A549 (cell line): ENCODE results near the gene CAPN13. TPM values are rescaled to one million over a fixed set of nuclear protein-coding genes. Genes with fewer than 3 reads are reported as not detected.

Source experiments
- ATAC-seq, 2 experiments: fragments of 200-7000 bp in 1 of 2; fragments of >200 bp in 1 of 2; cut with Nextera tagmentation in 1 of 2; cut with Tn5 transposase in 1 of 2; 3 replicates each; pipeline versions ENCODE4 v1.8.0 to v1.9.1; 2018 to 2020; ENCODE audit warnings: mild to moderate bottlenecking in 1 of 2, moderate library complexity in 1 of 2
- CTCF ChIA-PET: fragments of 300-600 bp; sonication (Branson Sonifier 250); formaldehyde crosslinking; extraction: SDS; loops from one replicate; lab custom pipeline; 2021; ENCODE audit warnings: antibody characterized with exemption, inconsistent platforms; lab: Yijun Ruan, JAX
- POLR2A ChIA-PET: fragments of 350-600 bp; formaldehyde crosslinking; extraction: SDS; loops from one replicate; lab custom pipeline; 2021; ENCODE audit warnings: antibody characterized with exemption, inconsistent platforms; lab: Yijun Ruan, JAX
- DNase-seq, 2 experiments: peaks; one replicate each; pipeline versions ENCODE4 v3.0.0 to v3.0.0-alpha.2; 2011 to 2016; ENCODE audit warnings: low read depth in 1 of 2, low spot score in 1 of 2
- FAIRE-seq: peaks from 2 replicates; lab custom pipeline; 2011; peaks lifted over from hg19 to GRCh38; lab: Jason Lieb, UNC
- H3K27ac ChIP-seq, 2 experiments: fragments of >200 bp; sonication (Bioruptor Twin); formaldehyde crosslinking; 3 replicates each; pipeline ENCODE4 v1.5.1; 2016 to 2017
- H3K4me1 ChIP-seq: fragments of >200 bp; sonication (Bioruptor Twin); formaldehyde crosslinking; 3 replicates; pipeline ENCODE4 v1.6.1; 2016
- H3K4me2 ChIP-seq: fragments of >200 bp; sonication (Bioruptor Twin); formaldehyde crosslinking; 3 replicates; pipeline ENCODE4 v1.6.1; 2016
- H3K4me3 ChIP-seq: fragments of >200 bp; sonication (Bioruptor Twin); formaldehyde crosslinking; 3 replicates; pipeline ENCODE4 v1.5.1; 2016
- H3K9me3 ChIP-seq: fragments of >200 bp; sonication (Bioruptor Twin); formaldehyde crosslinking; 3 replicates; pipeline ENCODE4 v1.6.1; 2016
- BHLHE40 ChIP-seq: IDR thresholded peaks from 2 replicates; pipeline ENCODE4 v1.6.1; 2012; ENCODE audit warnings: low read depth, low read length, inconsistent platforms
- CBX2 ChIP-seq: fragments of 200-600 bp; sonication (generic); IDR thresholded peaks from 2 replicates; pipeline ENCODE4 v1.6.1; 2016; ENCODE audit warnings: low read depth, mild to moderate bottlenecking, borderline replicate concordance
- CBX8 ChIP-seq: fragments of 200-600 bp; sonication (generic); IDR thresholded peaks from 2 replicates; pipeline ENCODE4 v1.6.1; 2016
- CEBPB ChIP-seq, 2 experiments: fragments of >200 bp in 1 of 2; sonication (Bioruptor Twin) in 1 of 2; formaldehyde crosslinking in 1 of 2; IDR thresholded peaks; 2 replicates each; pipeline ENCODE4 v1.6.1; 2012 to 2016
- EHF ChIP-seq: fragments of 250-450 bp; sonication (Bioruptor Pico); IDR thresholded peaks from 2 replicates; pipeline ENCODE4 v1.5.0; 2020; ENCODE audit warnings: mild to moderate bottlenecking
- EHMT2 ChIP-seq: fragments of 200-600 bp; sonication (generic); IDR thresholded peaks from 2 replicates; pipeline ENCODE4 v1.6.1; 2016; ENCODE audit warnings: antibody characterized with exemption, low read depth, mild to moderate bottlenecking, moderate library complexity
- EP300 ChIP-seq, 2 experiments: fragments of >200 bp; sonication (Bioruptor Twin); formaldehyde crosslinking; IDR thresholded peaks; 2 replicates in 1 of 2; 3 replicates in 1 of 2; pipeline ENCODE4 v1.6.1; 2016 to 2017
- FOSB ChIP-seq: fragments of 250-450 bp; sonication (Bioruptor Pico); IDR thresholded peaks from 2 replicates; pipeline ENCODE4 v1.5.0; 2020; ENCODE audit warnings: mild to moderate bottlenecking, moderate library complexity
- FOSL2 ChIP-seq, 2 experiments: fragments of 450-650 bp in 1 of 2; fragments of >200 bp in 1 of 2; sonication (Bioruptor Twin) in 1 of 2; formaldehyde crosslinking; IDR thresholded peaks; 2 replicates each; pipeline versions ENCODE4 v1.5.0 to v1.6.1; 2016 to 2020; ENCODE audit warnings: mild to moderate bottlenecking in 1 of 2, moderate library complexity in 1 of 2
- GATA3 ChIP-seq: IDR thresholded peaks from 2 replicates; pipeline ENCODE4 v1.6.1; 2012; ENCODE audit warnings: borderline replicate concordance
- HEYL ChIP-seq: fragments of 250-450 bp; sonication (Bioruptor Pico); IDR thresholded peaks from 2 replicates; pipeline ENCODE4 v1.8.0; 2021; ENCODE audit warnings: mild to moderate bottlenecking, moderate library complexity
- HOXA7 ChIP-seq: fragments of 250-450 bp; sonication (Bioruptor Pico); IDR thresholded peaks from 2 replicates; pipeline ENCODE4 v1.5.0; 2020; ENCODE audit warnings: mild to moderate bottlenecking, moderate library complexity
- HOXB13 ChIP-seq: fragments of 250-450 bp; sonication (Bioruptor Pico); IDR thresholded peaks from 2 replicates; pipeline ENCODE4 v1.5.0; 2020; ENCODE audit warnings: low read depth, mild to moderate bottlenecking, moderate library complexity
- HOXB5 ChIP-seq: fragments of 250-450 bp; sonication (Bioruptor Pico); IDR thresholded peaks from 2 replicates; pipeline ENCODE4 v1.5.0; 2020; ENCODE audit warnings: mild to moderate bottlenecking, moderate library complexity
- JUN ChIP-seq, 2 experiments: fragments of >200 bp; sonication (Bioruptor Twin); formaldehyde crosslinking; IDR thresholded peaks; 2 replicates in 1 of 2; 3 replicates in 1 of 2; pipeline ENCODE4 v1.6.1; 2016 to 2017
- JUNB ChIP-seq: fragments of >200 bp; sonication (Bioruptor Twin); formaldehyde crosslinking; IDR thresholded peaks from 2 replicates; pipeline ENCODE4 v1.6.1; 2016
- KDM1A ChIP-seq: fragments of 200-600 bp; sonication (generic); IDR thresholded peaks from 2 replicates; pipeline ENCODE4 v1.6.1; 2016; ENCODE audit warnings: low read depth, mild to moderate bottlenecking
- KDM5A ChIP-seq: fragments of 200-600 bp; sonication (generic); IDR thresholded peaks from 2 replicates; pipeline ENCODE4 v1.6.1; 2016; ENCODE audit warnings: antibody characterized with exemption, mild to moderate bottlenecking
- MAZ ChIP-seq: fragments of 150-350 bp; IDR thresholded peaks from 2 replicates; pipeline ENCODE4 v1.6.1; 2014; ENCODE audit warnings: antibody characterized with exemption, low read depth, low read length, borderline replicate concordance
- MYC ChIP-seq: IDR thresholded peaks from 2 replicates; pipeline ENCODE4 v1.6.1; 2012; ENCODE audit warnings: mild to moderate bottlenecking, inconsistent platforms, low read length, improper control_type of control experiment, borderline replicate concordance
- NFE2L2 ChIP-seq: fragments of 150-350 bp; conservative IDR thresholded peaks from 2 replicates; pipeline ENCODE4 v1.6.1; 2014; ENCODE audit warnings: low read length
- NPAS2 ChIP-seq: fragments of 250-450 bp; sonication (Bioruptor Pico); IDR thresholded peaks from 2 replicates; pipeline ENCODE4 v1.8.0; 2022; ENCODE audit warnings: mild to moderate bottlenecking, moderate library complexity, borderline replicate concordance
- NR3C1 ChIP-seq: fragments of >200 bp; sonication (Bioruptor Twin); formaldehyde crosslinking; IDR thresholded peaks from 3 replicates; pipeline ENCODE4 v1.6.1; 2017
- PHF8 ChIP-seq: fragments of 200-600 bp; sonication (generic); IDR thresholded peaks from 2 replicates; pipeline ENCODE4 v1.6.1; 2016; ENCODE audit warnings: low read depth, mild to moderate bottlenecking, antibody characterized with exemption, moderate library complexity, borderline replicate concordance
- POLR2A ChIP-seq: IDR thresholded peaks from 2 replicates; pipeline ENCODE4 v1.6.1; 2012; ENCODE audit warnings: mild to moderate bottlenecking, low read length
- POLR2AphosphoS2 ChIP-seq: conservative IDR thresholded peaks from 2 replicates; pipeline ENCODE4 v1.6.1; 2012; ENCODE audit warnings: low read length, improper control_type of control experiment, inconsistent platforms
- RARB ChIP-seq: fragments of 250-450 bp; sonication (Bioruptor Pico); IDR thresholded peaks from 2 replicates; pipeline ENCODE4 v1.8.0; 2021; ENCODE audit warnings: mild to moderate bottlenecking, moderate library complexity
- RCOR1 ChIP-seq: fragments of 150-350 bp; IDR thresholded peaks from 2 replicates; pipeline ENCODE4 v1.6.1; 2014; ENCODE audit warnings: antibody characterized with exemption, low read length, low read depth
- ZC3H11A ChIP-seq: fragments of 450-650 bp; IDR thresholded peaks from 2 replicates; pipeline ENCODE4 v1.6.1; 2014; ENCODE audit warnings: antibody characterized with exemption, mild to moderate bottlenecking
- ZNF302 ChIP-seq: fragments of 250-450 bp; sonication (Bioruptor Pico); IDR thresholded peaks from 2 replicates; pipeline ENCODE4 v1.9.0; 2021; ENCODE audit warnings: inconsistent platforms, mild to moderate bottlenecking, moderate library complexity
- ZSCAN20 ChIP-seq: fragments of 250-450 bp; sonication (Bioruptor Pico); IDR thresholded peaks from 2 replicates; pipeline ENCODE4 v1.8.0; 2022; ENCODE audit warnings: mild to moderate bottlenecking, moderate library complexity
- WGBS: methylation state at CpG from one replicate; pipeline ENCODE4 v1.1.6; 2017; ENCODE audit errors: missing lambda C conversion rate; 5-methylcytosine and 5-hydroxymethylcytosine counted together
- polyA plus RNA-seq, 4 experiments: library from polyadenylated mRNA; depleted of rRNA in 3 of 4; stranded (reverse); fragments of >200 nt; fragmentation: RNase III in 1 of 4; extraction: RNeasy Plus Mini Kit Qiagen cat#74134 plus additional on column Dnase treatment in 1 of 4; gene quantifications; 2 replicates in 3 of 4; 3 replicates in 1 of 4; pipeline ENCODE4 v1.2.3, GENCODE V29; 2011 to 2017
- TF ChIP-seq, protein P1 (sequence below): fragments of >200 bp; sonication (Bioruptor Twin); formaldehyde crosslinking; IDR thresholded peaks from 2 replicates; pipeline ENCODE4 v1.6.1; 2016
- TF ChIP-seq, protein P2 (sequence below): IDR thresholded peaks from 2 replicates; pipeline ENCODE4 v1.6.1; 2012
- TF ChIP-seq, protein P3 (sequence below): fragments of 450-650 bp; IDR thresholded peaks from 2 replicates; pipeline ENCODE4 v1.6.1; 2014; ENCODE audit warnings: antibody characterized with exemption
- TF ChIP-seq, protein P4 (sequence below): fragments of >200 bp; sonication (Bioruptor Twin); formaldehyde crosslinking; IDR thresholded peaks from 3 replicates; pipeline ENCODE4 v1.6.1; 2016
- TF ChIP-seq, protein P5 (sequence below): fragments of 250-450 bp; sonication (Bioruptor Pico); IDR thresholded peaks from 2 replicates; pipeline ENCODE4 v1.5.0; 2020; ENCODE audit warnings: low read depth, mild to moderate bottlenecking, moderate library complexity

The CAPN13 gene
- polyA plus RNA-seq, 2 of the 4 experiments (the other 2 are of a cell fraction), result 0.08 to 0.18 TPM

DNA sequence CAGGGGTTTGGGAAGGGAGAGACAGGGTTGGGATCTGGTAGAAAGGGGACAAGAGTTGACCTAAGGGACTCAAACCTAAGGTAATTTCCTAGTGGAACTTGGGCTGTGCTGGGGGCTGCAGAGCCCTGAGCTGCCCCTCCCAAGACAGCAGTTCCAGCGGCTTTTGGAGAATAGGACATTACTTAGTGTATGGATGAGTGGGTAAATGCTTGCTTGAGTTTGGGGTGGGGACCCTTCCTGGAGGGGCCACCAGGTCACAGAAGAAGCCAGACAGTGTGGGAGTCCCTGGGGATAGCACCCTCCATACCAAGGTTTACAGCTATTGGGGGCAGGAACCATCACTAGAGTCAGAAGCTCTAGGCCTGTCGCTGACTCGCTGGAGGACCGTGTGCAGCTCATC lies 111.5 kb downstream of the CAPN13 start:
- FAIRE-seq, result no peak
- H3K4me3 ChIP-seq, result no peak overlapping the region
- TF ChIP-seq HEYL (CRISPR knock-in tag) (no peak), PHF8 (no peak), HOXB13 (CRISPR knock-in tag) (no peak), JUNB (no peak), HOXA7 (CRISPR knock-in tag) (no peak), ZNF302 (CRISPR knock-in tag) (no peak), RCOR1 (no peak), FOSB (CRISPR knock-in tag) (no peak), HOXB5 (no peak), FOSL2 (IDR thresholded peaks at IDR 0.05) (no peak), FOSL2 (CRISPR knock-in tag; IDR thresholded peaks at IDR 0.05) (no peak), ZC3H11A (no peak), CBX8 (no peak), POLR2AphosphoS2 (no peak), NPAS2 (CRISPR knock-in tag) (no peak)
- TF ChIP-seq, protein P1, sequence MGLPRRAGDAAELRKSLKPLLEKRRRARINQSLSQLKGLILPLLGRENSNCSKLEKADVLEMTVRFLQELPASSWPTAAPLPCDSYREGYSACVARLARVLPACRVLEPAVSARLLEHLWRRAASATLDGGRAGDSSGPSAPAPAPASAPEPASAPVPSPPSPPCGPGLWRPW, result no peak
- TF ChIP-seq, protein P2, sequence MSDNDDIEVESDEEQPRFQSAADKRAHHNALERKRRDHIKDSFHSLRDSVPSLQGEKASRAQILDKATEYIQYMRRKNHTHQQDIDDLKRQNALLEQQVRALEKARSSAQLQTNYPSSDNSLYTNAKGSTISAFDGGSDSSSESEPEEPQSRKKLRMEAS, result no peak
- ChIA-PET CTCF (interaction anchor here (0.6 to 13.6 kb wide), 9 partner anchors 14 to 531 kb away, joined by 3 to 191 read pairs (median 4); no protein-coding TSS in a partner anchor), POLR2A (no interaction called here)
- DNase-seq, result no peak
- ATAC-seq, result no peak
- 67% methylated on average over 4 of the region's 4 CpGs for WGBS
- H3K9me3 ChIP-seq, result peaks cover 24% of the 10 kb centered on the region
- H3K27ac ChIP-seq, result no peak overlapping the region
- no peaks in the 10 kb centered on the region for H3K4me1 ChIP-seq
- H3K4me2 ChIP-seq, result no peak overlapping the region

DNA sequence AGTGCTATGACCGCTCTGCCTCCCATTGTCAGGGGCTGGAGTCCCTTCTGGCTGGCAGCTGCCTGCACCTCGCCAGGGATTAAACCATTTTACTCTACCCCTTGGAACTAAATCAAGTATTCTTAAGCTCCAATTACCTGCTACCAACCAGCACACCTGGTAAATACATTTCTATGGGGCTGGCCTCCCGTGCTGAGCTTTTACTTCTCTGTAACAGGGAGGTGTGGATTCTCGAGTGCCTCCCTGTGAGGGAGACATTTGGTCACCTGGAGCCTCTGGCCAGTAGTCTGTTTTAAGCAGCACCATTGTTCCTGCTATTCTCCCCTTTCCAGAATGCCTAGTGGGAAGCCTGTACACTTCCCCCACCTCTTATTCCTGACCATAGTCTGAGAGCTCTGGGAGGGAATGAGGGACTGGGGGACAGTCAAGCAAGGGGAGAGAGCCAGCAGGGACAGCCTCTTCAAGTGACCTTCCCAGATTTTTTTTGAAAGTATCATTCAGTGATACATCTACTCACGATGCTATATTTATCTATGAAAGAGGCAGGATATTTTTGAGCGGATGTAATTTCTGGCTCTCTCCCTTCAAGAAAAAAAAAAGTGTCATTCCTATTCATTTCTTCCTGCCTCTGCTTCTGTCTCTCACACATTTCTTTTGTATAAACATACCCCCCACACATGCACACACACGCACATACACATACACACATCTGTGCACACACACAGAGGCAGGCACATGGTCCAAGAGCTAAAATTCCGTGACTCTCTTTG lies 112.8 kb downstream of the CAPN13 start:
- 52% methylated on average over 8 of the region's 8 CpGs for WGBS
- no peak for DNase-seq
- POLR2A ChIA-PET, result interaction anchor here (0.5 kb wide), 1 partner anchor 463 kb away, joined by 4 read pairs; the partner anchor contains the start of gene LBH

DNA sequence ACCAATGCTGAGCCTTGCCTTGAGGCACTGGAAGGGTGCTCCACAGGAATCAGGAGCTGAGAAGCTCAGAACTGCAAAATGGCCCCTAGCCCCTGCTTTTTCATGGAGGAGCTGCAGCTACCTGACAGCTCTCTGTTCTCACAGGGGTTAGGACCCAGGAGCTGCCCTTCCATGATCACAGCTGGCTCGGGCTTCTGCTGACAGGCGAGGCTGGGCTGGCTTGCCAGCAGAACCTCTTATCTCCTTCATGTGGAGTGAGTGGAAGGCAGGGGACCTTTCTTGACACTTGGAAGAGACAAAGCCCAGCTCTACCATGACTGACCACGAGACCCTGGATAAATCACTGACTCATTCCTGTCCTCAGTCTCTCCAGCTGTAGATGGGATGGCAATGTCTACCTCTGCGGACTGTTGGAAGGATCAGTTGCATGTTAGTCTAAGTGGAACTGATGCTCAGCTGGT lies 113.4 kb downstream of the CAPN13 start:
- no peak for ATAC-seq
- H3K4me2 ChIP-seq, result no peak overlapping the region
- ChIA-PET CTCF (interaction anchor here (0.5 to 13.6 kb wide), 8 partner anchors 13 to 640 kb away, joined by 3 to 191 read pairs (median 4); no protein-coding TSS in a partner anchor), POLR2A (interaction anchor here (0.5 kb wide), 1 partner anchor 463 kb away, joined by 4 read pairs; the partner anchor contains the start of gene LBH)
- WGBS, result 66% methylated on average over 3 of the region's 4 CpGs
- H3K4me3 ChIP-seq, result no peak overlapping the region
- H3K4me1 ChIP-seq, result no peaks in the 10 kb centered on the region
- FAIRE-seq, result no peak
- no peak for DNase-seq
- no peak overlapping the region for H3K27ac ChIP-seq
- peaks cover 11% of the 10 kb centered on the region; the same call in 1 of the 3 replicates for H3K9me3 ChIP-seq
- TF ChIP-seq EHF (CRISPR knock-in tag) (no peak), ZNF302 (CRISPR knock-in tag) (no peak), CBX2 (no peak), NFE2L2 (no peak), EP300 (IDR thresholded peaks at IDR 0.05) (no peak), EHMT2 (no peak), POLR2AphosphoS2 (no peak), MAZ (no peak), FOSB (CRISPR knock-in tag) (no peak), POLR2A (no peak), KDM1A (no peak), HOXB5 (no peak)
- TF ChIP-seq, protein P3, sequence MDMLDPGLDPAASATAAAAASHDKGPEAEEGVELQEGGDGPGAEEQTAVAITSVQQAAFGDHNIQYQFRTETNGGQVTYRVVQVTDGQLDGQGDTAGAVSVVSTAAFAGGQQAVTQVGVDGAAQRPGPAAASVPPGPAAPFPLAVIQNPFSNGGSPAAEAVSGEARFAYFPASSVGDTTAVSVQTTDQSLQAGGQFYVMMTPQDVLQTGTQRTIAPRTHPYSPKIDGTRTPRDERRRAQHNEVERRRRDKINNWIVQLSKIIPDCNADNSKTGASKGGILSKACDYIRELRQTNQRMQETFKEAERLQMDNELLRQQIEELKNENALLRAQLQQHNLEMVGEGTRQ, result no peak
- TF ChIP-seq, protein P4, sequence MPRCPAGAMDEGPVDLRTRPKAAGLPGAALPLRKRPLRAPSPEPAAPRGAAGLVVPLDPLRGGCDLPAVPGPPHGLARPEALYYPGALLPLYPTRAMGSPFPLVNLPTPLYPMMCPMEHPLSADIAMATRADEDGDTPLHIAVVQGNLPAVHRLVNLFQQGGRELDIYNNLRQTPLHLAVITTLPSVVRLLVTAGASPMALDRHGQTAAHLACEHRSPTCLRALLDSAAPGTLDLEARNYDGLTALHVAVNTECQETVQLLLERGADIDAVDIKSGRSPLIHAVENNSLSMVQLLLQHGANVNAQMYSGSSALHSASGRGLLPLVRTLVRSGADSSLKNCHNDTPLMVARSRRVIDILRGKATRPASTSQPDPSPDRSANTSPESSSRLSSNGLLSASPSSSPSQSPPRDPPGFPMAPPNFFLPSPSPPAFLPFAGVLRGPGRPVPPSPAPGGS, result no peak

More for the DNA sequence above, 112.8 kb downstream of the CAPN13 start:
- H3K27ac ChIP-seq, result no peak overlapping the region
- no peak for TF ChIP-seq CBX2
- TF ChIP-seq HOXB13 (CRISPR knock-in tag), result no peak
- no peak for TF ChIP-seq KDM5A
- no peak for TF ChIP-seq ZSCAN20 (CRISPR knock-in tag)
- TF ChIP-seq JUN (IDR thresholded peaks at IDR 0.05), result no peak
- no peak for TF ChIP-seq KDM1A
- TF ChIP-seq MYC, result no peak
- TF ChIP-seq FOSL2 (IDR thresholded peaks at IDR 0.05), result no peak
- TF ChIP-seq FOSL2 (CRISPR knock-in tag; IDR thresholded peaks at IDR 0.05), result no peak
- TF ChIP-seq, protein P5, sequence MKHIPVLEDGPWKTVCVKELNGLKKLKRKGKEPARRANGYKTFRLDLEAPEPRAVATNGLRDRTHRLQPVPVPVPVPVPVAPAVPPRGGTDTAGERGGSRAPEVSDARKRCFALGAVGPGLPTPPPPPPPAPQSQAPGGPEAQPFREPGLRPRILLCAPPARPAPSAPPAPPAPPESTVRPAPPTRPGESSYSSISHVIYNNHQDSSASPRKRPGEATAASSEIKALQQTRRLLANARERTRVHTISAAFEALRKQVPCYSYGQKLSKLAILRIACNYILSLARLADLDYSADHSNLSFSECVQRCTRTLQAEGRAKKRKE (CRISPR knock-in tag), result no peak
- no peak for TF ChIP-seq BHLHE40
- TF ChIP-seq NR3C1, result no peak
- TF ChIP-seq CEBPB (IDR thresholded peaks at IDR 0.05), result no peak
- TF ChIP-seq RARB, result no peak
- TF ChIP-seq GATA3, result no peak
- TF ChIP-seq, all 56 proteins: peak for 0
- Histone ChIP-seq H3K4me2 (no peak overlapping the region), H3K4me1 (no peaks in the 10 kb centered on the region), H3K9me3 (peaks cover 14% of the 10 kb centered on the region; the same call in 1 of the 3 replicates), H3K4me3 (no peak overlapping the region)
- CTCF ChIA-PET, result interaction anchor here (0.5 to 13.6 kb wide), 9 partner anchors 14 to 639 kb away, joined by 3 to 191 read pairs (median 4); no protein-coding TSS in a partner anchor
- FAIRE-seq (no peak), ATAC-seq (no peak)
